Measurements from ENCODE around the gene CHURC1.

DNA sequence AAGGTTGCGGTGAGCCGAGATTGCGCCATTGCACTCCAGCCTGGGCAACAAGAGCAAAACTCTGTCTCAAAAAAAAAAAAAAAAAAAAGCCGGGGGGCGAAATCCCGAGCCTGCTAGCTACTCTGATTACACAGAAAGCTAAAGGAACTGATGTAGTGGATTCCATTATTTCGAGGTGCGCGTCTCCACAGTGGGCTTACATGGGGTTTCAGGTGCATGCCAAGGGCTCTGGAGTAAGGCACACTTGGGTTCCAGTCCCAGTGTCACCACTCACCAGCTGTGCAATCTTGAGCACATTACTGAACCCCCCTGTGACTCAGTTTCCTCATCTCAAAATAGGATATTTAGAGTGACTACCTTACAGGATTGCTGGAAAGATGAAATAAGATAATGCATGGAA is 59.6 kb downstream of the CHURC1 start:
- TF ChIP-seq, protein P1, sequence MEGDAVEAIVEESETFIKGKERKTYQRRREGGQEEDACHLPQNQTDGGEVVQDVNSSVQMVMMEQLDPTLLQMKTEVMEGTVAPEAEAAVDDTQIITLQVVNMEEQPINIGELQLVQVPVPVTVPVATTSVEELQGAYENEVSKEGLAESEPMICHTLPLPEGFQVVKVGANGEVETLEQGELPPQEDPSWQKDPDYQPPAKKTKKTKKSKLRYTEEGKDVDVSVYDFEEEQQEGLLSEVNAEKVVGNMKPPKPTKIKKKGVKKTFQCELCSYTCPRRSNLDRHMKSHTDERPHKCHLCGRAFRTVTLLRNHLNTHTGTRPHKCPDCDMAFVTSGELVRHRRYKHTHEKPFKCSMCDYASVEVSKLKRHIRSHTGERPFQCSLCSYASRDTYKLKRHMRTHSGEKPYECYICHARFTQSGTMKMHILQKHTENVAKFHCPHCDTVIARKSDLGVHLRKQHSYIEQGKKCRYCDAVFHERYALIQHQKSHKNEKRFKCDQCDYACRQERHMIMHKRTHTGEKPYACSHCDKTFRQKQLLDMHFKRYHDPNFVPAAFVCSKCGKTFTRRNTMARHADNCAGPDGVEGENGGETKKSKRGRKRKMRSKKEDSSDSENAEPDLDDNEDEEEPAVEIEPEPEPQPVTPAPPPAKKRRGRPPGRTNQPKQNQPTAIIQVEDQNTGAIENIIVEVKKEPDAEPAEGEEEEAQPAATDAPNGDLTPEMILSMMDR (IDR thresholded peaks at IDR 0.05) = no peak
- TF ChIP-seq POLR2A (IDR thresholded peaks at IDR 0.05) = no peak
- TF ChIP-seq POLR2AphosphoS5 (IDR thresholded peaks at IDR 0.05; ENCODE audit: insufficient read depth in 1 of 2, low read depth in 1 of 2) = no peak

Data from vagina (tissue), 2 donors.